PFSK-1 (cell line): ENCODE results near the gene ECE2.

Experiments
- FOXP2 ChIP-seq: optimal IDR thresholded peaks from 2 replicates; pipeline ENCODE3; 2011; ENCODE audit warnings: borderline replicate concordance, control low read depth, inconsistent platforms; ENCODE audit not compliant: insufficient read depth; ENCODE audit errors: extremely low read length, extremely low read depth
- POLR2AphosphoS5 ChIP-seq: IDR thresholded peaks from 2 replicates; pipeline ENCODE4 v1.6.1; 2012; ENCODE audit warnings: low read depth, mild to moderate bottlenecking, control low read depth, low read length, moderate library complexity
- REST ChIP-seq, 2 experiments: IDR thresholded peaks; 2 replicates each; pipeline versions ENCODE4 v1.6.1 to v1.8.0; 2011 to 2012; ENCODE audit warnings: low read depth in 2 of 2, low read length in 2 of 2, control low read depth in 1 of 2, inconsistent platforms in 1 of 2, mild to moderate bottlenecking in 1 of 2, moderate library complexity in 1 of 2; ENCODE audit not compliant: insufficient read depth in 1 of 2
- SIN3A ChIP-seq: IDR thresholded peaks from 2 replicates; pipeline ENCODE4 v1.6.1; 2012; ENCODE audit warnings: mild to moderate bottlenecking, low read length, moderate library complexity, borderline replicate concordance; ENCODE audit not compliant: insufficient read depth
- TAF1 ChIP-seq: IDR thresholded peaks from 2 replicates; pipeline ENCODE4 v1.6.1; 2012; ENCODE audit warnings: low read length, control low read depth, borderline replicate concordance; ENCODE audit not compliant: insufficient read depth

GRCh38 chr3:184248454-184249411 lies 27.1 kb upstream of the ECE2 start, which contains the start of gene ALG3:
- peak; percentile 53 for TF ChIP-seq POLR2AphosphoS5
- TF ChIP-seq SIN3A, result peak; percentile 78; the same call in 1 of the 2 replicates
- TF ChIP-seq REST (IDR thresholded peaks at IDR 0.05; ENCODE audit: insufficient read depth in 1 of 2, low read depth in 2 of 2, low read length in 2 of 2), result peak; percentile 44 to 51; a peak in 3 of 4 replicates
- TF ChIP-seq FOXP2, result peak; percentile 56
- TF ChIP-seq TAF1, result peak; percentile 96
